Measurements from ENCODE around the gene PRKN.

GRCh38 chr6:161639772-161640171 is 1087.8 kb downstream of the PRKN start:
- TF ChIP-seq CTCF (IDR thresholded peaks at IDR 0.05 in 8 of 11, conservative IDR thresholded peaks at IDR 0.05 in 3 of 11): no peak
- no peak for TF ChIP-seq POLR2A (IDR thresholded peaks at IDR 0.05)
- no peak for TF ChIP-seq POLR2AphosphoS5 (IDR thresholded peaks at IDR 0.05)
